GM21360 (cell line): ENCODE measurements around the gene ZC3H10.
"Not testable (repeated sequence)": the region's sequence is repeated elsewhere in the genome, so short reads cannot be mapped to it uniquely, and the experiment has no call there.

ENCODE experiments used
- ATAC-seq: cut with Tn5 transposase; IDR thresholded peaks from one replicate; pipeline ENCODE4 v1.9.1; 2021; ENCODE audit warnings: mild to moderate bottlenecking, moderate library complexity; ENCODE audit not compliant: unreplicated experiment

The ZC3H10 gene

DNA sequence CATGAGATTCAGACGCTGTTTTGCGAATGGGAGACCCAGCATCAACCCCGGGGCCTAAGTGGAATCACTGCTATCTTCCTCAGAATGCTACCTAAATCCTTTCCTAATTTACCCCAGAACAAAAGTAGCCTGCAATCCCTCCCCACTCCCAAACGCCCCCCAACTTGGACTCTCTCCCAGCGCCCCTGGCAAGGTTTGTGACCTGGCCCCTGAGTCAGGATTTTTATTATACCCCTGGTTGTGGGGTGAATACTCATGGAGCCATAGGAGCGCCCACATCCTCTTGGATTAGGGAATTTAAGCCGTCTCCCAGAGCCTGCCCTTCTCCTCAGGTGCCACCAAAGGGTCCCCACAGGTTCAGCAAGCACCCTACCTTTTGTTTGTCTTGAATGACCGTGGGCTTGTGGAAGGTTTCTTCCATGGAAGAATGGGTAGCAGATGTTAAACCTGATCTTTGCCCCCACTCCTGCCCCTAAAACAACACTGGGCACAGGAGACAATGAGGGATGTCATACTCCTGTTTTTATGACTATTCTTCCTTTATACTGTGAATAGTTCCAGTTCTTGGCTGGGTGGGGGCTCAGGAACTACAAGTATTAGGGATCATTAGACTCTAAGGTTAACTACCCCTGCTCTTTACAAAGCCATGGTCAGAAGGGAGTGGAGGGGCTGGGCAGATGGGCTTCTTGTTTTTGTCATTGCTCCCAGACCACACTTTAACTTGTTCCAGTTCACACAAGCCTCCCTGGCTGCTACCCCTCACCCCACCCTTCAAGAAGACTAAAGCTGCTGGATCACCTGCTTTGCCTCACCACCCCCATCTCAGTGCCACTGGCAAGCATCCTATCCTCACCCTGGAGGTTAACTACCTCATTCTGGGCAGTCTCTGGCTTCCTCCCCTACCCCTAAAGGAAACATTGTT, 35.0 kb downstream of the ZC3H10 start:
- ATAC-seq: no peak

DNA sequence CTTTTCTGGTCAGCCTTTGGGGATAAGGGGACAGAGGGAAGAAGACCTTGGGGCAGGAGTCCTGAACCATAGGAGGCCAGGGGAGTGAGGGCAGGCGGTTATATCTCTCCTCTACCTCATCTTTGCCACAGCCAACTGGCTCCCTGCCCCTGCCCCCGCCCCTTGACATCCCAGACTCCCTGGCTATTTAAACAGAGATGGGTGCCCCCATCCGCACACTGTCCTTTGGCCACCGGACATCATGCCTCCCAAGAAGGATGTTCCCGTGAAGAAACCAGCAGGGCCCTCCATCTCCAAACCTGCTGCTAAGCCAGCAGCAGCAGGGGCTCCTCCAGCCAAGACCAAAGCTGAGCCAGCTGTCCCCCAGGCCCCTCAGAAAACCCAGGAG, 35.6 kb downstream of the ZC3H10 start:
- no peak for ATAC-seq

DNA sequence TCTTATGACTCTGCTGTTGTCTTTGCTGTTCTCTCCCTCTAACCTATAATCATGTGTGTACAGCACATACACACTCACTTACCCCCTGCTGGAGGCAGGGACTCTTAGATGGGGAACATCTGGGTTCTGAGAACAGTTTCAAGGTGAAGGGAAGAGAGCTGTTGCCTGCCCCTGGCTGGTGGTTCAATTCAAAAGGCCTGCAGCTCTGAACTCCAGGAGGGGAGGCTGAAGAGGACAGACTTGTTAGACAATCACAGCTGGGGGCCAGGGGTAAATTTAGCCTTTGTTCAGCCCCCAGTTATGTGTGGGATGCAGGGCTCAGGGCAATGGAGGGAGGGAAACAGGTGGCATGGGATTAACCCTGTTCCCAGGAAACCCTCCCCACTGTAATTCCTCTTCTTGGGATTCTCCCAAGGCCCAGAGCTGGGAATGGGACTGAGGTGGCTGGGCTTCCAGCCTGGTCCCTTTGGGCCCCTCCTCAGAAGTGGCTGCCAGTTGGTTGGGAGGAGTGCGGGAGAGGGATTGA, 36.2 kb downstream of the ZC3H10 start:
- ATAC-seq: no peak

GRCh38 chr12:56154818-56155217, 36.8 kb downstream of the ZC3H10 start:
- no peak for ATAC-seq

GRCh38 chr12:56155256-56155845, 37.3 kb downstream of the ZC3H10 start:
- no peak for ATAC-seq

DNA sequence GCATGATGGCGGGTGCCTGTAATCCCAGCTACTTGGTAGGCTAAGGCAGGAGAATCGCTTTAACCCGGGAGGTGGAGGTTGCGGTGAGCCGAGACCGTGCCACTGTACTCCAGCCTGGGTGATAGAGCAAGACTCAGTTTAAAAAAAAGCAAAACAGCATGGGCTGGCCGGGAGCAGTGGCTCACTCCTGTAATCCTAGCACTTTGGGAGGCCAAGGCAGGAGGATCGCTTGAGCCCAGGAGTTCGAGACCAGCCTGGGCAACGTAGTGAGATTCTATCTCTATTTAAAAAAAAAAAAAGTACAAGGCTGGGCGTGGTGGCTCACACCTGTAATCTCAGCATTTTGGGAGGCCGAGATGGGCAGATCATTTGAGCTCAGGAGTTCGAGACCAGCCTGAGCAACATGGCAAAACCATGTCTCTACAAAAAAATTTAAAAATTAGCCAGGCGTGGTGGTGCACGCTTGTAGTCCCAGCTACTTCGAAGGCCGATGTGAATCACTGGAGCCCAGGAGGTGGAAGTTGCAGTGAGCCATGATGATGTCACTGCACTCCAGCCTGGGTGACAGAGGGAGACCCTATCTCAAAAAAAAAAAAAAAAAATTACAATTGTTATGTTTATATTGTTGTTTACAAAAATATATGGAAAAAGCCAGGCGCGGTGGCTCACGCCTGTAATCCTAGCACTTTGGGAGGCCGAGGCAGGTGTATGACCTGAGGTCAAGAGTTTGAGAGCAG, 38.6 kb downstream of the ZC3H10 start:
- not testable (repeated sequence) for ATAC-seq

GRCh38 chr12:56157201-56158028, 39.3 kb downstream of the ZC3H10 start:
- ATAC-seq: peak; percentile 27

DNA sequence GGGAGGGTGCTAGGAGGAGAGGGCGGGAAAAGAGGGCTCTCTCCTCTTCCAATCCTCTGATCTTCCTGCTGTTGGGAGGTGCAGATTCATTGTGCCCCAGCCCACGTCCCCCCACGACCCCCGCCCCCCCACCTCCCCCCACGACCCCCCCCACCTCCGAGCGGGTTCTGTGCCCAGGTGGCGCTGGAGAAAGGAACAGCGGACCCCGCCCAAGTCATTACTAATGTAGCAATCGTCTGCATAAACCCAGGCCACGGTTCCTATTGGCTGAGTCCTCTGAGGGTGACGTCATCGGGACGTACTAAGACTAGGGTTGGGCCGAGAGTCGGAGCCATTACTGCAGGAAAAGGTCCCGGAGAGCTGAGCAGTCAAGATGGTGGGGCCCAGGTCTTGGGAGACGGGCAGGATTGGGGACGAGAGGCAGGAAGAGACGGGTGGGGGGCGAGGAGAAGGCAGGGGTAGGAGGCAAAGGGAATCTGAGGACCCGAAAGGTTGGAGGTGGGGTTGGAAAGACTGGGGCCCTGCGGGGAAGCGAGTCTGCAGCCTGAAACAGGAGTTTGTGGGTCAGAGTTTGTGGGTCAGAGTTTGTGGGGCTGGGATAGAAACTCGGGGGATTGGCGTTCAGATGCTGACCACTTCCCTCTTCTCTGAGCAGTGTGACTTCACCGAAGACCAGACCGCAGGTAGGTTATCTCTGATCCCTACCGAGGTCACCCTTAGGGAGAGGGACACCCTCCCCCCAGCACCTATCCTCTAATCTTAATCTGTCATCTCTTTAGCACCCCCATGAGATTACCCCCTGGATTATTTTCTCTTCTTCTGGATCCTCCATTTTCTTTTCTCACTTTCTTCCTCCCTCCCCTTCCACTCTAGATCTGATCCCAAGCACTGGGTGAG, 40.2 kb downstream of the ZC3H10 start, which contains the start of gene MYL6:
Gene MYL6, plus strand, starts transcription at position 331 of the 897 bp plus-strand sequence. Its CDS starts 43 bp downstream, at position 374.
- ATAC-seq: peak; percentile 71

- ATAC-seq: no peak
These were observed 40.9 kb downstream of the ZC3H10 start for GRCh38 chr12:56158926-56159461.

- ATAC-seq: no peak
These were observed 41.6 kb downstream of the ZC3H10 start for GRCh38 chr12:56159482-56160192.

DNA sequence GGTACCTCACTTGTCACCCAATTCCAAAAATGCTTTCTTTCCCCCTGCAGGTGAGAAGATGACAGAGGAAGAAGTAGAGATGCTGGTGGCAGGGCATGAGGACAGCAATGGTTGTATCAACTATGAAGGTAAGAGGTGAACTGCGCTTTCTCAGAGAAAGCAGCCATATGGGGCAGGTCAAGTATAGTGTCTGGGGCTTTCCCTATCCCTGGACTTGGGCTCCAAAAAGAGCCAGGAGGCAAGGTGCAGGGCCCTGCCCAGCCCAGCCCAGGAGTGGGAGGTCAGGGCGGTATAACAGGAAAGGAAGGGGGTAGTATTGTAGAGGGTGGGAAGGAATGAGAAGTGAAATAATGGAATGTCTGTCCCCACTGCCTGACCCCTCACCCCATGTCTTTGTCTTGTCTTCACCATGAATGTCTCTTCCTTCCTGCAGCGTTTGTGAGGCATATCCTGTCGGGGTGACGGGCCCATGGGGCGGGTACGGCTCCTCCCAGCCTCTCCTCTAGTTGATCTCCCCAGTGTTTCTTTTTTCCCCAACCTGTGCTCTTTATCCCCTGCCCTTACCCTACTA, 42.2 kb downstream of the ZC3H10 start:
- no peak for ATAC-seq

- ATAC-seq: no peak
These were observed 43.0 kb downstream of the ZC3H10 start for GRCh38 chr12:56160894-56161689.

GRCh38 chr12:56161690-56162351, 43.8 kb downstream of the ZC3H10 start:
- no peak for ATAC-seq

- no peak for ATAC-seq
These were observed 44.6 kb downstream of the ZC3H10 start for GRCh38 chr12:56162468-56163290.

DNA sequence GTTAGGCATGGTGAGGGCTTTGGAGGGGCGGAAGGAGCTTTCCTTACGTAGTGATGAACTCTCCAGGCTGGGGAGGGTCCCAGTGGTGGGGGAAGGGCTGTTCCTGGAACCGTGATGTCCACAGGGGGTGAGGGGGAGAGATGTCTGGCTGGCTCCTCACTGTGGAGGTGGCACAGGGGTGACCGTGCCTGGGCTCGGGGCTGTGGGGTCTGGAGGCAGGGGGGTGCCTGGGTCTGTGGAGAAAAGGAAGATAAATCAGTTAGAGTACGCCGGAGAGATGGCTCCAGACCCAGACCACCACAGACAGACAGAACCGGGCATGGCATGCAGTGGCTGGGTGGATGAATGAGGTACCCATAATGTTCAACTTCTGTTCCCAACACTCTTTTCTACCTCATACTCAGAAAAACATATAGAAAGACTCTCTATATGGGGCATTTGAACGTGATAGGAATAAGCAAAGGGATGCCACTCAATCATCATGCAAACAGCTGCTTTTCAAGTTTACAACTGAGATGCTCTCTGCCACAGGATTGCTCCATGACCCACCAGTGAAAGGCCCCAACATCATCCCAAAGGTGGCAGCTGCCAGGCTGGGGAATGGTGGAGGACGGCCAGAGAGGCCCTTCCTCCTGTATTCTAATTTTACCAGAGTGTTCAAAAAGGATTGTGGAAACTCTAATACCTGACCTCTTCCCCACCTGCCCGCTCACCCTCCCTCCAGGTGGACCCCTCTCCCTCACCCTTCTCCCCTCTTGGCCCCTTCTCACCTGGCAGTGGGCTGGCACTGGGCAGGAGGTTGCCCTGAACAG, 45.7 kb downstream of the ZC3H10 start:
- no peak for ATAC-seq
